AG09309 (cell line): ENCODE measurements around the gene CD163.

Experiments
- DNase-seq: peaks from one replicate; pipeline ENCODE4 v3.0.0-alpha.2; 2010; ENCODE audit warnings: low read depth
- H3K4me3 ChIP-seq: 2 replicates; pipeline ENCODE4 v1.5.1; 2011; ENCODE audit warnings: mild to moderate bottlenecking, low read depth, low read length, moderate library complexity; ENCODE audit not compliant: control insufficient read depth
- CTCF ChIP-seq: IDR thresholded peaks from 2 replicates; pipeline ENCODE4 v1.5.1; 2011; ENCODE audit warnings: mild to moderate bottlenecking, low read depth, low read length, inconsistent platforms; ENCODE audit not compliant: insufficient read depth, control insufficient read depth; ENCODE audit errors: missing control alignments

The CD163 gene

GRCh38 chr12:7459973-7460372, 43.6 kb downstream of the CD163 start:
- no peak for DNase-seq
- no peak for TF ChIP-seq CTCF
- H3K4me3 ChIP-seq: no peak overlapping the region

GRCh38 chr12:7451756-7452155, 51.8 kb downstream of the CD163 start:
- no peak for DNase-seq
- H3K4me3 ChIP-seq: no peak overlapping the region
- no peak for TF ChIP-seq CTCF

- DNase-seq: no peak
- no peak for TF ChIP-seq CTCF
- H3K4me3 ChIP-seq: no peak overlapping the region
Measured at GRCh38 chr12:7450667-7451066, 52.9 kb downstream of the CD163 start.

- DNase-seq: no peak
- no peak for TF ChIP-seq CTCF
- no peak overlapping the region for H3K4me3 ChIP-seq
Measured at GRCh38 chr12:7448099-7448498, 55.5 kb downstream of the CD163 start.

- DNase-seq: no peak
- H3K4me3 ChIP-seq: no peak overlapping the region
- no peak for TF ChIP-seq CTCF
Measured at GRCh38 chr12:7444537-7444936, 59.0 kb downstream of the CD163 start.

GRCh38 chr12:7444076-7444475, 59.5 kb downstream of the CD163 start, which contains the start of gene CD163L1:
CD163L1 (minus strand) TSS chr12:7444153; CDS start chr12:7444127, 26 bp downstream.
- no peak for DNase-seq
- no peak for TF ChIP-seq CTCF
- no peak within 1 kb of the TSS for H3K4me3 ChIP-seq

GRCh38 chr12:7441216-7441615, 62.4 kb downstream of the CD163 start:
- DNase-seq: no peak
- no peak overlapping the region for H3K4me3 ChIP-seq
- no peak for TF ChIP-seq CTCF
